Measurements from ENCODE around the gene RBBP8NL. TPM values are rescaled to one million over a fixed set of nuclear protein-coding genes. Genes with fewer than 3 reads are reported as not detected.

Gene RBBP8NL
- total RNA-seq, 4 donors from 2014 or later: 1.1 to 6.0 (median 4.6) TPM

DNA sequence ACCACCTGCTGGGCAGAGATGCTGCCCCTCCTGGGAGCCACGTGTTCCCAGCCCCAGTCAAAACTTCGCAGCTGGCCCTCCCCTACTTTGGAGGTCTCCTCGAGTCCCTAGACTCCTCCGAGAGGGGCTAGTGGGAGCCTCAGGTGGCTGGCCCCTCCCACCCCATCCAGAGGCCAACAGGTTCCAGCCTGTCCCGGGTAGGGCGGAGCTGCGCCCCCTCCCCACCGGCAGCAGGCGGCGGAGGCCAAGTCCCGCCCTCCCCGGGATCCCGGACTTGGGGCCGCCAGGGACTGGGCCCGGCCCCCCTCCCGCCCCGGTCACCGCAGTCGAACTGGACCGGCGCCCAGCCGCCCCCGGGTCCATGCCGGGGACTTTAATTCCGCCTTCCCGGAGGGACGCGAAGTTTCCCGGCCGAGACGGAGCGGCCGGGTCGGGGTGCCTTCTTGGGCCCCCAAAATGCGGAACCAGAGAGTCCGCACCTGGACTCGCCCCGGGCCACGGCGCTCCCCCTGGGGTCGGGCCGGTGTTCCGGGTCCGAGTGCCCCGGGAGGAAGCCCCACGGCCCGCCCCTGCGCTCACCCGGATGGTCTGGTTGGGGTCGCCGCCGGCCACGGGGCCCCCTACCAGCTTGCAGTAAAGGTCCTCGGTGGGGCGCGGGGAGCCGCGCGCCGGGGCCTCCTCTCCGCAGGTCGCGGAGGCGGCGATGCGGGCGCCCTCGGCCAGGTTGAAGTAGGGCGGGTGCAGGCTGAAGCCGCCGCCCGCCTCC, 60.8 kb downstream of the RBBP8NL start:
- Histone ChIP-seq H3K27me3 (no peaks in the 10 kb centered on the region), H3K36me3 (no peaks in the 10 kb centered on the region), H3K9me3 (no peaks in the 10 kb centered on the region), H3K27ac (peak overlapping the region; percentile 87 to 97 (median 95)), H3K4me3 (replicated peaks in 1 of 3) (peak overlapping the region; percentile 71 to 92 (median 76)), H3K4me1 (peaks cover 85 to 92% of the 10 kb centered on the region in 2 donors)
- TF ChIP-seq, protein P1, sequence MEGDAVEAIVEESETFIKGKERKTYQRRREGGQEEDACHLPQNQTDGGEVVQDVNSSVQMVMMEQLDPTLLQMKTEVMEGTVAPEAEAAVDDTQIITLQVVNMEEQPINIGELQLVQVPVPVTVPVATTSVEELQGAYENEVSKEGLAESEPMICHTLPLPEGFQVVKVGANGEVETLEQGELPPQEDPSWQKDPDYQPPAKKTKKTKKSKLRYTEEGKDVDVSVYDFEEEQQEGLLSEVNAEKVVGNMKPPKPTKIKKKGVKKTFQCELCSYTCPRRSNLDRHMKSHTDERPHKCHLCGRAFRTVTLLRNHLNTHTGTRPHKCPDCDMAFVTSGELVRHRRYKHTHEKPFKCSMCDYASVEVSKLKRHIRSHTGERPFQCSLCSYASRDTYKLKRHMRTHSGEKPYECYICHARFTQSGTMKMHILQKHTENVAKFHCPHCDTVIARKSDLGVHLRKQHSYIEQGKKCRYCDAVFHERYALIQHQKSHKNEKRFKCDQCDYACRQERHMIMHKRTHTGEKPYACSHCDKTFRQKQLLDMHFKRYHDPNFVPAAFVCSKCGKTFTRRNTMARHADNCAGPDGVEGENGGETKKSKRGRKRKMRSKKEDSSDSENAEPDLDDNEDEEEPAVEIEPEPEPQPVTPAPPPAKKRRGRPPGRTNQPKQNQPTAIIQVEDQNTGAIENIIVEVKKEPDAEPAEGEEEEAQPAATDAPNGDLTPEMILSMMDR (IDR thresholded peaks at IDR 0.05): no peak
- TF ChIP-seq POLR2A (IDR thresholded peaks at IDR 0.05): no peak
- DNase-seq: peak; percentile 80 to 85
- WGBS, 2 donors: 15% methylated on average over 4 of the region's 72 CpGs; no CpG with 5 or more reads in 1 of the 2 donors
- intact Hi-C loops (cut with DNase I): no loop called here

DNA sequence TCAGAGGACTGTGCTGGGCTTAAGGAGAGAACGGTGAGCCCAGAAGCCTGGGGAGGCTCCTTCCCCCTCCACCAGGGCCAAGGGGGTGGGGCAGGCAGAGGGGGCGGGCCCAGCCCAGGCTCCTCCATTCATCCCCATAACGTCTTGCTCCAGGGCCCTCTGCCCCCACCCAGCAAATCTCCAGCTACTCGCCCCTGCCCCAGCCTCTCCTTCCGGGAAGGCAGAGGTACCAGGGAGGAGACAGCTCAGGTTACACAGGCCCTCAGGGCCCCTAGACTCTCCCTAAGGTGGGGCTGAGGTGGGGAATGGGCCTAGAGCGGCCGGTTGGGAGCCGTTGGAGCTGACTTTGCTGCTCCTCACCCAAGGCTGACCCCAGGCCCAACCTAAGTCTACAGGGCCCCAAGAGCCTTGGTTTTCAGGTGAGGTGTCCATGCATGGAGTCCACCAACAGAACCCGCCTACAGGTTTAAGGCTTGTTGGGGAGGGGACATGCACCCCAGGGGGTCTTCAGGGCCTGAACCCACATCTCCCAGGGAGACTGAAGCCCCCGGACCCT, 61.4 kb downstream of the RBBP8NL start:
- intact Hi-C loops (cut with DNase I): no loop called here
- Histone ChIP-seq H3K27ac (peak overlapping the region; percentile 87 to 97 (median 95)), H3K4me1 (peaks cover 86 to 92% of the 10 kb centered on the region in 2 donors), H3K4me3 (replicated peaks in 1 of 3) (peak overlapping the region; percentile 71 to 92 (median 76)), H3K9me3 (no peaks in the 10 kb centered on the region), H3K27me3 (no peaks in the 10 kb centered on the region), H3K36me3 (no peaks in the 10 kb centered on the region)
- WGBS, 2 donors: 11 to 13% methylated on average over 3 to 9 of the region's 10 CpGs
- TF ChIP-seq POLR2A (IDR thresholded peaks at IDR 0.05): no peak
- TF ChIP-seq, protein P1 (IDR thresholded peaks at IDR 0.05): no peak
- DNase-seq: peak; percentile 68 to 71

DNA sequence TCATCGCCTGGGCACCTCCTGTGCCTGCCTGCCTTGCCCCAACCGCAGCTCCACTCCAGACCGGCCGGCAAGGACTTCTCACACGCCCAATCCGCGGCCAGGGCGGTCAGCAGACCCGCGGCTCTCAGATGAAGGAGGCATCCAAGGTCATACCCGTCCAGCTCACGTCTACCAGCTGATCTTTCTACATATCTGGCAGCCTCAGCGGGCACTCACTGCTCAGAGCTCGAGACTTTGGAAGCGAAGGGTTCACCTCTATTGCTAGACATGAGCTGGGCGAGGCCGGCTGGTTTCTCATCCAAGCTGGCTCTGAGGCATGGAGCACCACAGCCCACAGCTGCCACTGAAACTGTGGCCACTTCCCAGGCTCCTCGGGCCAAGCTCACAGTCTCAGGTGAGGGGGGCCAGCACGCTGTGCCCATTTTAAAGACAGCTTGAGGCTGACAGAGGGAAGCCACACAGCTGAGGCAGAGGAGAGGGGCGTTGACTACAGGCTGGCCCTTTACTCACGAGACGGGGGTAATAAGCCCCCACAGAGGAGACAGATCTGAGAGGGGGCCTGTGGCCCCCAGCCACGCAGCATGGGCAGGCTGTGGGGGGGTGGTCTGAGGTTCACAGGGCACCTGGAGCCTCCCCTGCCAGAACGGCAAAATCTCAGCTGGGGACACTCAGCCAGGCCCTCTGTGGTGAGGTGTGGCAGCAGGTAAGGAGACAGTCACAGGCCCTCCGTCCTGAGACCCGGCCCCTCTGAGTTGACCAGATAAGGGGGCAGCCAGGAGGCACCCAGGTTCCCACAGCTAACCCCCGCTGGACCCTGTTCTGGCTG, 62.2 kb downstream of the RBBP8NL start:
- no peaks in the 10 kb centered on the region for H3K9me3 ChIP-seq
- peak in 1 of 2 donors; percentile 49 for TF ChIP-seq POLR2A (IDR thresholded peaks at IDR 0.05)
- TF ChIP-seq, protein P1 (IDR thresholded peaks at IDR 0.05): no peak
- H3K27ac ChIP-seq: peak overlapping the region; percentile 87 to 97 (median 95)
- WGBS, 2 donors: 51 to 55% methylated on average over 10 to 13 of the region's 27 CpGs
- peak overlapping the region in 1 of 3 donors; percentile 92 for H3K4me3 ChIP-seq (replicated peaks in 1 of 3)
- DNase-seq: peak; percentile 67 to 79
- H3K27me3 ChIP-seq: no peaks in the 10 kb centered on the region
- no peaks in the 10 kb centered on the region for H3K36me3 ChIP-seq
- H3K4me1 ChIP-seq: peaks cover 82 to 89% of the 10 kb centered on the region in 2 donors
- intact Hi-C loops (cut with DNase I): no loop called here

GRCh38 chr20:62363920-62364851, 63.2 kb downstream of the RBBP8NL start:
- Histone ChIP-seq H3K27ac (peak overlapping the region; percentile 87 to 97 (median 95)), H3K27me3 (no peaks in the 10 kb centered on the region), H3K9me3 (no peaks in the 10 kb centered on the region), H3K4me3 (replicated peaks in 1 of 3) (no peak overlapping the region), H3K4me1 (peaks cover 84 to 88% of the 10 kb centered on the region in 2 donors), H3K36me3 (no peaks in the 10 kb centered on the region)
- DNase-seq: peak; percentile 1 to 6
- intact Hi-C loops (cut with DNase I): no loop called here
- TF ChIP-seq, protein P1 (IDR thresholded peaks at IDR 0.05): no peak
- TF ChIP-seq POLR2A (IDR thresholded peaks at IDR 0.05): no peak
- 80 to 90% methylated on average over 11 to 12 of the region's 22 CpGs for WGBS, 2 donors
